Renal cortex interstitium (tissue), 11 donors: ENCODE measurements around the gene PIRT. TPM values are rescaled to one million over a fixed set of nuclear protein-coding genes. Genes with fewer than 3 reads are reported as not detected.
A peak's percentile ranks its signal among the peaks of the same experiment; 100 is the strongest.

Experiments
- DNase-seq, 11 donors: peaks; one replicate each; pipeline ENCODE4 v3.0.0-alpha.2; 2013; ENCODE audit warnings: low read depth in 9 of 11, low spot score in 4 of 11; ENCODE audit errors: extremely low read depth in 1 of 11
- polyA plus RNA-seq, 3 donors: library from polyadenylated mRNA; unstranded; fragments of 120-200 nt; gene quantifications; one replicate each; pipeline ENCODE4 v1.2.1, GENCODE V29; 2013; ENCODE audit not compliant: insufficient read length in 3 of 3

PIRT gene
- polyA plus RNA-seq, 3 donors, result not detected

- DNase-seq, result no peak
Observed at GRCh38 chr17:10797476-10798328, 40.2 kb downstream of the PIRT start.

- peak in 1 of 11 donors; percentile 33 for DNase-seq
Observed at GRCh38 chr17:10793816-10794215, 44.1 kb downstream of the PIRT start.

GRCh38 chr17:10793256-10793655, 44.6 kb downstream of the PIRT start:
- no peak for DNase-seq

- DNase-seq, result no peak
Observed at GRCh38 chr17:10792151-10792550, 45.7 kb downstream of the PIRT start.

- no peak for DNase-seq
Observed at GRCh38 chr17:10790491-10791401, 47.1 kb downstream of the PIRT start.

- no peak for DNase-seq
Observed at GRCh38 chr17:10789694-10790271, 48.1 kb downstream of the PIRT start.

GRCh38 chr17:10787306-10788045, 50.4 kb downstream of the PIRT start:
- no peak for DNase-seq

- no peak for DNase-seq
Observed at GRCh38 chr17:10785295-10785694, 52.6 kb downstream of the PIRT start.

GRCh38 chr17:10779609-10780008, 58.3 kb downstream of the PIRT start:
- no peak for DNase-seq

GRCh38 chr17:10777890-10778289, 60.0 kb downstream of the PIRT start:
- no peak for DNase-seq

- no peak for DNase-seq
Observed at GRCh38 chr17:10777131-10777807, 60.6 kb downstream of the PIRT start.

GRCh38 chr17:10776381-10776780, 61.5 kb downstream of the PIRT start:
- DNase-seq, result no peak

- no peak for DNase-seq
Observed at GRCh38 chr17:10775740-10776356, 62.0 kb downstream of the PIRT start.

GRCh38 chr17:10775058-10775457, 62.8 kb downstream of the PIRT start:
- no peak for DNase-seq

- no peak for DNase-seq
Observed at GRCh38 chr17:10773391-10773790, 64.5 kb downstream of the PIRT start.
